ENCODE results near the gene PADI4.

DNA sequence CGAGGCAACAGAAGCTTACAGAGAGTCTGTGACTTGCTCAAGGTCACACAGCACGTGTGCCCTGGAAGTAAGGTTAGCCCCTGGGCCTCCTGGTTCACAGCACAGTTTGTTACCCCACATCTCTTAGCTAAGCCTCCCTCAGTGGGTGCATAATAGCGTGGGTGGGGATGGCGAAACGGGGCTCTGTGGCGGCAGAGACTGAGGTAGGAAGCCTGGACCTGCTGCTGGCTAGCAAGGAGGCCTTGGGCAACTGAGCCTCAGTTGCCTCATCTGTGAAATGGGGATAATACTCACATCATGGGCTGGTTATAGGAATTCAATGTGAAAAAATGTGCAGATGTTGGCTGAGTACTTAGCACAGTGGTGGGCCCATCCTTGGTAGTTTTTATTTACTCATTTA is 596 bp downstream of the PADI4 start:
- TF ChIP-seq POLR2A (IDR thresholded peaks at IDR 0.05) (no peak), CTCF (IDR thresholded peaks at IDR 0.05) (no peak)
